ENCODE results near the gene NCAM2. TPM values are rescaled to one million over a fixed set of nuclear protein-coding genes. Genes with fewer than 3 reads are reported as not detected.
"Not testable (repeated sequence)": the region's sequence is repeated elsewhere in the genome, so short reads cannot be mapped to it uniquely, and the experiment has no call there.

Gene NCAM2
- total RNA-seq, 2 donors from 2014 or later = 1.8 to 2.3 TPM

GRCh38 chr21:21132390-21132789 lies 134.2 kb downstream of the NCAM2 start:
- Histone ChIP-seq H3K36me3 (no peaks in the 10 kb centered on the region), H3K4me1 (no peaks in the 10 kb centered on the region), H3K9me3 (no peaks in the 10 kb centered on the region), H3K4me3 (no peak overlapping the region), H3K27ac (no peak overlapping the region), H3K27me3 (no peaks in the 10 kb centered on the region)
- no peak for DNase-seq (ENCODE audit: low spot score)
- no peak for TF ChIP-seq CTCF (IDR thresholded peaks at IDR 0.05)

GRCh38 chr21:21137986-21138385 lies 139.8 kb downstream of the NCAM2 start:
- H3K4me3 ChIP-seq = no peak overlapping the region
- no peak for DNase-seq (ENCODE audit: low spot score)
- TF ChIP-seq CTCF (IDR thresholded peaks at IDR 0.05) = no peak
- H3K9me3 ChIP-seq = no peaks in the 10 kb centered on the region
- no peaks in the 10 kb centered on the region for H3K27me3 ChIP-seq
- no peaks in the 10 kb centered on the region for H3K36me3 ChIP-seq
- no peaks in the 10 kb centered on the region for H3K4me1 ChIP-seq
- H3K27ac ChIP-seq = no peak overlapping the region

GRCh38 chr21:21146587-21147373 lies 148.6 kb downstream of the NCAM2 start:
- Histone ChIP-seq H3K4me1 (no peaks in the 10 kb centered on the region), H3K9me3 (no peaks in the 10 kb centered on the region), H3K27me3 (no peaks in the 10 kb centered on the region), H3K36me3 (no peaks in the 10 kb centered on the region), H3K4me3 (no peak overlapping the region), H3K27ac (no peak overlapping the region)
- TF ChIP-seq CTCF (IDR thresholded peaks at IDR 0.05) = no peak
- DNase-seq (ENCODE audit: low spot score) = no peak

- Histone ChIP-seq H3K4me3 (no peak overlapping the region), H3K27ac (no peak overlapping the region), H3K27me3 (no peaks in the 10 kb centered on the region), H3K4me1 (no peaks in the 10 kb centered on the region), H3K36me3 (no peaks in the 10 kb centered on the region), H3K9me3 (no peaks in the 10 kb centered on the region)
- DNase-seq (ENCODE audit: low spot score) = no peak
- no peak for TF ChIP-seq CTCF (IDR thresholded peaks at IDR 0.05)
These were observed 149.2 kb downstream of the NCAM2 start for GRCh38 chr21:21147374-21147745.

- Histone ChIP-seq H3K4me1 (no peaks in the 10 kb centered on the region), H3K36me3 (no peaks in the 10 kb centered on the region), H3K27me3 (no peaks in the 10 kb centered on the region), H3K27ac (no peak overlapping the region), H3K4me3 (no peak overlapping the region), H3K9me3 (no peaks in the 10 kb centered on the region)
- no peak for TF ChIP-seq CTCF (IDR thresholded peaks at IDR 0.05)
- no peak for DNase-seq (ENCODE audit: low spot score)
These were observed 149.8 kb downstream of the NCAM2 start for GRCh38 chr21:21148009-21148408.

GRCh38 chr21:21148514-21148913 lies 150.3 kb downstream of the NCAM2 start:
- Histone ChIP-seq H3K9me3 (no peaks in the 10 kb centered on the region), H3K4me1 (no peaks in the 10 kb centered on the region), H3K27ac (no peak overlapping the region), H3K27me3 (no peaks in the 10 kb centered on the region), H3K36me3 (no peaks in the 10 kb centered on the region), H3K4me3 (no peak overlapping the region)
- no peak for TF ChIP-seq CTCF (IDR thresholded peaks at IDR 0.05)
- DNase-seq (ENCODE audit: low spot score) = no peak

- H3K9me3 ChIP-seq; H3K4me1 ChIP-seq; DNase-seq (ENCODE audit: low spot score): not testable (repeated sequence)
These were observed 151.2 kb downstream of the NCAM2 start for GRCh38 chr21:21149445-21149844.

More at GRCh38 chr21:21149445-21149844, 151.2 kb downstream of the NCAM2 start:
- H3K36me3 ChIP-seq, H3K27ac ChIP-seq, H3K4me3 ChIP-seq, H3K27me3 ChIP-seq: not testable (repeated sequence)

Data from right atrium auricular region (tissue), 2 donors.